HG02798 (cell line): Measurements from ENCODE around the gene CHRND.

Experiments used
- ATAC-seq: cut with Tn5 transposase; IDR thresholded peaks from one replicate; pipeline ENCODE4 v1.9.1; 2021; ENCODE audit warnings: mild to moderate bottlenecking; ENCODE audit not compliant: unreplicated experiment, poor library complexity

Gene CHRND

DNA sequence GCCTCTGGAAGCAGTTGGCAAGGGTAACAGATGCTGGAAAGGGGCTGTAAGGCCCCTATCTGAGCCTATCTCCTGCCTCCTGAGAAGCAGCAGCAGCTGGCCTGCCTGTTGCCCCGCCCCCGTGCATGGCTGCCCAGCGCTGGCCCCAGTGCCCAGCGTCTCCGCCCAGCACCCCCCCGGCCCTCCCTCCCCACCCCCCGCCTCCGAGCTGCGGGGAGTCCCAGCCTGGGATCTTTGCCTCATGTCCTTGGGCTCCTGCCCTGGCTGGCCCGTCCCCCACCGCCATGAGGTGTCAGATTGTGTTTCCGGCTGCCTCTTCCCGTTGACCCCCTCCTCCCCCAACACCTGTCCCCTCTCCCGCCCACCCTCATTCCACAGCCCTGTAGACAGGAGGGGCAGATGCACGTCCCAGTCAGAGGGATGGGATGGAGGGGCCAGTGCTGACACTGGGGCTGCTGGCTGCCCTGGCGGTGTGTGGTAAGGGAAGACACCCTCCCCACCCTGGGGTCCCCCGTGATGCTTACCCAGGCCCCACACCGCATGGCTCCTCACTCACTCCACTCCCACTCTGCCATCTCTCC, at the start of gene CHRND:
TSS of gene CHRND (plus strand) at position 370 of the 581 bp plus-strand sequence. CDS start at position 426, 56 bp downstream.
- no peak for ATAC-seq

DNA sequence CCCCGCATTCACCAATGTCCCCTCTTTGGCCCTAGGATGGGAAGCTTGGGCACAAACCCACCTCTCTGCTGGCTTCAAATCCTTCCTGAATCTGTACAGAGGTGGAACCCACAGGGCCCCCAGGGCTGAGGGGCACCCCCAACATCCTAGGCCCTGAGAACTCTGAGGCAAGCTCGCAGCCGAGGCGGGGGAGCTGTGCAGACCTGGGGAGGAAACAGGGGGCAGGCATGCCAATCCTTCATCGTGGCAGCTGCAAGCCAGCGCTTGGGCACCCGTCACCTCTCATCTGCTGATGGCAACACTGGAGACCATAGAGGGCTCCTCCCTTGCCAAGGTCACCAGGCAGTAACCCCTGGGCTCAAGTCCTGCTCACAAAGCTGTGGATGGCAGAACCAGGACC, 49.2 kb upstream of the CHRND start:
- ATAC-seq, result no peak

GRCh38 chr2:232477751-232478510, 48.0 kb upstream of the CHRND start:
- no peak for ATAC-seq

DNA sequence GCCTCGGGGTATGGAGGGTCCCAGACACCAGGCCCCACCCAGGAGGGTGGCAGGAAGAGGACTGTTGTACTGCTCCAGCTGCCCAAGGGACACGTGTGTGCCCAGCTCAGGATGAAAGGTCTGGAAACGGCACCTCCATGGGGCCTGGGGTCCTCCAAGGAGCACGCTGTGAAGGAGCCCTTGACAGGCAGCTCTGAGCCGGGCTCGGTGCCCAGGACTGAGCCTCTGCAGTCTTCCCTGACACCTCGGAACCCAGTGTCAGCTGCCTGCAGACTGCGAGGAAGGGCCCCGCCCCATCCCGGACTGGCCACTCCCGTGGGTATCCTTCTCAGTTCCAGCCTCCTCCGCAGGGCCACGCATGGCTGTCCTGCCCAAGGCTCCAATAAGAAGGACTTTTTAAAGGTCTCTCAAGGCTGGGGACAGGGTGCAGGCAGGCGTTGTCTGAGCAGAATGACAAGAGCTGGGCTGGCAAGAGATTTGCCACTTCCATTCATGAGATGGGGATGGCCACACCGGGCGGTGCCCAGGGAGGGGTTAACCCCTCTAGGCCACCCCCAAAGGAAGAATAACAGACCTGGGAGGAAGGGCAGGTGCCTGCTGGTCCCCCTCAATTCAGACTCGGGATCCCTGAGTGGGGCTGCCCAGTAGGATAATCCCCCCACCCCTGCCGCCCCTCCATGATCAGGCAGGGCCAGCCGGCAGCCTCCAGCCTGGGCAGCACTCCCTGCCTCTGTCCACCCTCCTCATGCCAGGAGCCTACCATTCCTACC, 47.2 kb upstream of the CHRND start:
- ATAC-seq, result no peak

DNA sequence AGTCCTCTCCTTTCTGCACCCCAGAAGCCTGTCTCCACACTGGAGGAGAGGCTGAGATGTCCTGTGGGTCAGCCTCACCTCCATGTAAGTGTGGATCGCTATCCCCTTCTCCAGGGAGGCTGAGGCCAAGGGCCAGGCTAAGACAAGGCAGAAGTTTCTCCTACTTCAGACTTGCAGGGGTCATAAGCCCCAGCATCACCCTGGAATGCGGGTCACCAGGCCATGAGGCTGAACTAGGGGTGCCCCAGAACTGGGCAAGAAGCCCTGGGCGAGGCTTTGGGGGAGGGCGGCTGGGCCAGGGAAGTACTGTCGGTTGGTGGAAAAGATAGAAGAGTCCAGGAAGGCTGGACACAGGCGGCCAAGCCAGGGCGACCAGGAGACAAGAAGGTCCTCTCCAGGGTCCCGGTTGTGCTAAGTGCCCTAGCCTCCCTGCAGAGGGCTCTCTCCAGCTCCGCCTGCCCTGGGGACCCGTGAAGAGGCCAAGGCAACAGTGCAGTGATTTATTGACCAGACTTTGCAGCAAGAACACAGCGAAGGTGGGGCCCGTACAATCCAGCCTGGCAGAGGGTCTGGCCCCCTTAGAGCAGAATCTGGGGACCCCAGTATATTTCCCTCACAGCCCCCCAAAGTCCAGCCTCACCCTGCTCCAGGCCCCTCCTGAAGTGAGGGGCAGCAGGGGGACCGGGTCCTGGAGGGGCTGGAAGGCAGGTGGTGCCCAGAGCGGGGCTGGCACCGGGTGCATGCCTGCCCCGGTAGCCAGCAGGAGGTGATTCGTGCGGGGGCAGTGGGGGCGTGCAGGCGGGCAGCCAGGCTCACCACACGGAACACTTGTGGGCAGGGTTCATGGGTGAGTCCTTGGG, 46.4 kb upstream of the CHRND start:
- ATAC-seq, result no peak

DNA sequence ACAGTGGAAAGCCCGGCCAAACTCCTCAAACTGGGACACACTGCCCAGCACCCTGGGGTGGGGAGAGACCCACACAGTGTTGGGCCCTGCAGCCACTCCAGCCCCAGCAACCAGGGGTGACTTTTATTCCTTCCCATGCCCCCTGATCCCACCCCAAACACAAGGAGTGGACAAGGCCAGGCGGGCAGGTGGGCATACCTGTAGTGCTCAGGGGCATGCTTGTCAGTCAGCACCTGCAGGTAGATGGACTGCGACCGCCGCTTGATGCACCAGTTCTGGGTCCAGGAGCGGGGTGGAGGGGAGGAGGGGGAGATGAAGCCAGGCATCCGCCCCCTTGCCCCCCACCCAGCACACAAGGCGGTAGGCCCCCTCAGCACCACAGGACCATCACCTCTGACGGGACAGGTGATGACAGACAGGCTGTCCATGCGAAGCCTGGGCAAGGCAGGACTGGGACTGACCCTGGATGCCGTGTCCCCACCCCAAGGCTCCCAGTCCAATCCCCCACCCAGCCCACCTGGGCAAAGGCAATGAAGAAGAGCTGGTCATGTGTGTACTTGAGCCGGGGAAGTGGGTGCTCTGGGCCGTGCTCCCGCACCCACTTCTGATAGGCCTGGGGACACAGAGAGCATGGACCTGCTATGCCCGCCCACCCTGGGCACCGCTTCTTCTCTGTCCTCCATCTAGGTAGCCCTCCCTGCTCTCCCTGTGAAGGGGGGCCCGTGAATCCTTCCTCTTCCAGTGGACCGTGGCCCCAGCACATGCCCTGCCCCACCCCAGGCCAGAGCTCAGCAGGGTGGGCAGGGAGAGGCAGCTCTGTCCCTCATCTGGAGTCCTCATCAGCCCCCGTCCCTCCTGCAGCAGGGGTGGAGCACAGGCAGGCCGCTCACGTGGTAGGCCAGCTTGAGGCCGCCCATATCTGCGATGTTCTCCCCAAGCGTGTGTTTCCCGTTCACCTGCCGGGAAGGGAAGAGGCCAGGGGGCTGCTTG, 45.5 kb upstream of the CHRND start:
- ATAC-seq, result no peak

DNA sequence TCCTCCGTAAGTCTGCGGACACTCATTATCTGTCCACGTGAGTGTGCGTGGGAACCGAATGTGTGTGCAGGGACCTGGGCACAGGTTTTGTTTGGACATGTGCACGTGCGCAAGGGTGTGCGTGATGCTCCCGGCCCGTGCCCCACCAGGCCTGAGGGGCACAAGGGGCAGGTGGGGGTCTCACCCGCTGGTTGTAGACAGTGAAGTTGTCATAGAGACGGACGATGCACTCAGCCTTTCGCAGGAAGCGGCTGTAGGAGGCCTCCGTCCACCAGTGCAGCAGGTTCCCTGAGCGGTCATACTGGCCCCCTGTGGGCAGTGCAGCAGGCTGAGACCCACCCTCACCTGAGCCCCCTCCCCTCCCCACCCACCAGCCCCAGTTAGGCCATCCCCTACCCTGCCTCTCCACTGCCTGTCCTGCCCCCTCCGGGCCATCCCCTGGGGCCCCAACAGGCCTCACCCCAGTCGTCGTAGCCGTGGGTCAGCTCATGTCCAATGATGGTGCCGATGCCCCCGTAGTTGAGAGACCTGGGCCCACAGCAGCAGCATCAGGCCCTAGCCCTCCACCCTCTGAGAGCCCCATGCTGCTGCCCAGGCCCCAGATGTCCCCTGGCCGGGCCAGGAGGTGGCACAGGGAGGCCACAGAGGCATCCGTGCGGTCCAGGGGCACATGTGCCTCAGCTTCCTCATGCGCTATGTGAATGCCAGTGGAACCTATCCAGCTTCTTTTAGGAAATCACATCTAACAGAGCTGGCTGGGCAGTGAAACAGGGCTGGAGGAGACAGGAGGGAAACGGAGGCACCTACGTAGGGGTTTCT, 44.4 kb upstream of the CHRND start:
- ATAC-seq, result no peak

GRCh38 chr2:232482301-232483238, 43.4 kb upstream of the CHRND start:
- no peak for ATAC-seq

DNA sequence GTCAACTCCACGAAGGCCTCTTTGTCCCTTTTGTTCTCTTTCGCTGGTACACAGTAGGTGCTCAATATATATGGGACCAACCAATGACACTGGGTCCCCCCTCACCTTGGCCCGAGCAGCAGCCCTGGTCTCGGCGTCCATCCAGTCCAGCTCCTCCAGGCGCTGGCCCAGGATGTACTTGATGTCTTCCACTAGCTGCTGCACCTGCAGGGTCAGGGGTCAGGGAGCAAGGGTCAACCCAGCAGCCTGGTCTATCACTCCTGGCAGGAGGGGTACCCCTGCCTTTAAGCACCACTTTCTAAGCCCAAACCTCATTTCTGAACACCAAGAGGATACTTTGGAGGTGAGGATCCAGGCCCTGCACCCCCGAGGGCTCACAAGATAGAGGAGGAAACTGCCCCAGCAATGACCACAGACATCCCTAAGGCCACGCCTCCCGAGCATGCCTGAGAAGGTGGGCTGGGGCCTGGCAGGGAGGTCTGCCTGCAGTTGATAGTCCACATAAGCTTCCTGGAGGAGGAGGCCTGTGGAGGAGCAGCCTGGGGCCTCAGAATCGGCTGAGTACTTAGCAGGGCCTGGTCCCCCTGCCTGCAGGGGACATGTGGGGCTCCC, 42.5 kb upstream of the CHRND start:
- no peak for ATAC-seq

- ATAC-seq, result no peak
Measured at GRCh38 chr2:232483923-232484627, 41.9 kb upstream of the CHRND start.

- ATAC-seq, result no peak
Measured at GRCh38 chr2:232484628-232485347, 41.2 kb upstream of the CHRND start.

DNA sequence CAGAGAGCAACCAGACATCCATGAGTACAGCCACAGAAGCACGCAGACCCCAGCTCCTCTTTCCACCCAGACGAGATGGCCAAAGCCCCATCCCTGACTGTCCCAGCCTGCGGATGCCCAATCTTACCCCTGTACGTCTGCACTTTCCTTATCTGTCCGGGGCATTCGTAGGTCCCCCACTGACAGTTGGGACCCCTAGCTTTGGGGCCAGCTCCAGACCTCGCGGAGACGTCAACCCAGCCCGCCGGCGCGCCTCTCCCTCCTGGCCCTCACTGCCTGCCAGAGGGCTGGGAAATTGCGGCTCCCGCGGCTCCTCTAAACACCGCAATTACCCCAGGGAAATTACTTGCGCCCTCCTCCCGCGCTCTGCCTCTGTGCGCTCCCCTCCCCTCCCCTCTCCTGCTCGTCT, 40.6 kb upstream of the CHRND start:
- ATAC-seq, result no peak

GRCh38 chr2:232485757-232486557, 40.0 kb upstream of the CHRND start:
- no peak for ATAC-seq

DNA sequence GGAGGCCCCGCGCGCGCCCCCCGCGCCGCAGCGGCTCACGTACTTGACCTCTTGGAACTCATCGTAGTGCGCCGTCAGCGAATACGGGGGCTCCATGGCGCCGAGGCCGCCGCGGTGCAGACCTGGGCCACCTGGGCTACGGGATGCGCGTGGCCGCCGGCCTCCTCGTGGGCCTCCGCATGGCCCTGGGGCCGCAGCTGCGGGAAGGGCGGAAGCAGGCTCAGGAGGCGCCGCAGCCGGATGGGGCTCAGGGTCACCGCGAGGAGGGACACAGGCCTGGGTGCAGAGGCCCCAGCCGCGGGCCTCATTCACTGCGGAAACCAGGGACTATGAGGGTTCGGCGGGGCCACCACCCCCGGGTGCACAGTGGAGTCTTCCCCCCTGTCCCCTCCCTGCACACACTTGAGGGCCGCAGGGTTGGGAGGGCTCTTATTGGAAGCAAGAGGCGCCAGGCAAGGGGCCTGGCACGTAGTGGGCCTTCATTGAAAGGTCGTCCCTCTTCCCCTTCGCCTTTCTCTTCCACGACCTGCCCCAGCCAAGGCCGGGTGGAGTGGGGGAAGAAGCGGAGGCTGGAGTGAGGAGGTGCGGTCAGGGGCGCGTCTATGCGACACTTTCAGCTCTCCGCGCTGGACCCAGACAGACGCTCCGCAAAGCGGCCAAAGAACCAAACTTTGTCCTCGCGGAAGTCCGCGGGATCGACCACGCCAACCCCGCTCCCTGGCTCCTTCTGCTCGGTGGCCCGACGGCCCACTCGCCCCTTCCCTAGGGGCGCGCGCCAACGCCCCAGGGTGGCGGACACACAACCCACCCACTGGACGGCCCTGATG, 39.2 kb upstream of the CHRND start:
- ATAC-seq, result no peak
